Suppressor macrophage (primary cell): ENCODE measurements around the gene RNASE9.
"Not testable (repeated sequence)": the region's sequence is repeated elsewhere in the genome, so short reads cannot be mapped to it uniquely, and the experiment has no call there.

Source experiments
- DNase-seq, 4 experiments: peaks; one replicate each; pipeline ENCODE4 v3.0.0-alpha.2; 2020 to 2022
- total RNA-seq, 17 experiments: gene quantifications; one replicate each; lab custom pipeline; 2026; ENCODE audit warnings: mixed read lengths in 6 of 17, inconsistent platforms in 3 of 17; lab: John Stamatoyannopoulos, UW

Gene RNASE9
- total RNA-seq, result 0 to 1.2 (median 0) reads per million in 17 experiments

GRCh38 chr14:20560961-20561360 is at the start of gene RNASE9:
Gene RNASE9 (minus strand): TSS chr14:20561047.
- no peak for DNase-seq

GRCh38 chr14:20610002-20610765 is 49.3 kb upstream of the RNASE9 start:
- peak; percentile 63 to 75 (median 72) for DNase-seq

- peak; percentile 82 to 95 (median 90) for DNase-seq
These were observed 48.6 kb upstream of the RNASE9 start for GRCh38 chr14:20609215-20610001.

GRCh38 chr14:20608383-20609110 is 47.7 kb upstream of the RNASE9 start:
- no peak for DNase-seq

- no peak for DNase-seq
These were observed 46.8 kb upstream of the RNASE9 start for GRCh38 chr14:20607617-20608016.

GRCh38 chr14:20606902-20607242 is 46.0 kb upstream of the RNASE9 start:
- DNase-seq, result no peak

GRCh38 chr14:20606190-20606901 is 45.5 kb upstream of the RNASE9 start:
- DNase-seq, result peak; percentile 52 to 81 (median 70)

- no peak for DNase-seq
These were observed 43.2 kb upstream of the RNASE9 start for GRCh38 chr14:20603813-20604690.

- DNase-seq, result no peak
These were observed 41.7 kb upstream of the RNASE9 start for GRCh38 chr14:20602583-20602982.

- no peak for DNase-seq
These were observed 40.7 kb upstream of the RNASE9 start for GRCh38 chr14:20601522-20601921.

- peak in 2 of 4 experiments; percentile 26 to 45 for DNase-seq
These were observed 36.3 kb upstream of the RNASE9 start for GRCh38 chr14:20597108-20597507.

- not testable (repeated sequence) for DNase-seq
These were observed 34.9 kb upstream of the RNASE9 start for GRCh38 chr14:20595726-20596125.

GRCh38 chr14:20592574-20592973 is 31.7 kb upstream of the RNASE9 start:
- DNase-seq, result no peak

GRCh38 chr14:20591235-20591634 is 30.4 kb upstream of the RNASE9 start, which contains the start of gene RNASE12:
Gene RNASE12 (minus strand): TSS chr14:20591376. CDS start chr14:20590723, 653 bp downstream.
- DNase-seq, result no peak

- no peak for DNase-seq
These were observed 26.8 kb upstream of the RNASE9 start, which contains the start of gene RNASE11 for GRCh38 chr14:20587489-20588154. Gene RNASE11 (minus strand): TSS chr14:20588001.

- no peak for DNase-seq
These were observed 23.1 kb upstream of the RNASE9 start for GRCh38 chr14:20583908-20584307.

- no peak for DNase-seq
These were observed 22.3 kb upstream of the RNASE9 start for GRCh38 chr14:20583142-20583541.

GRCh38 chr14:20580242-20580641 is 19.4 kb upstream of the RNASE9 start:
- peak in 3 of 4 experiments; percentile 5 to 31 (median 29) for DNase-seq

GRCh38 chr14:20578784-20579502 is 18.1 kb upstream of the RNASE9 start:
- peak in 2 of 4 experiments; percentile 3 to 6 for DNase-seq

- DNase-seq, result no peak
These were observed 17.5 kb upstream of the RNASE9 start for GRCh38 chr14:20578325-20578724.
